Smooth muscle cell of the brain vasculature (primary cell): ENCODE data around the gene DPP6.
"Not testable (repeated sequence)": the region's sequence is repeated elsewhere in the genome, so short reads cannot be mapped to it uniquely, and the experiment has no call there.

ENCODE experiments used
- DNase-seq: peaks from one replicate; pipeline ENCODE4 v3.0.0-alpha.2; 2012; ENCODE audit warnings: low read depth, low spot score

Gene DPP6

GRCh38 chr7:154072395-154073181, 20.4 kb downstream of the DPP6 start:
- not testable (repeated sequence) for DNase-seq

DNA sequence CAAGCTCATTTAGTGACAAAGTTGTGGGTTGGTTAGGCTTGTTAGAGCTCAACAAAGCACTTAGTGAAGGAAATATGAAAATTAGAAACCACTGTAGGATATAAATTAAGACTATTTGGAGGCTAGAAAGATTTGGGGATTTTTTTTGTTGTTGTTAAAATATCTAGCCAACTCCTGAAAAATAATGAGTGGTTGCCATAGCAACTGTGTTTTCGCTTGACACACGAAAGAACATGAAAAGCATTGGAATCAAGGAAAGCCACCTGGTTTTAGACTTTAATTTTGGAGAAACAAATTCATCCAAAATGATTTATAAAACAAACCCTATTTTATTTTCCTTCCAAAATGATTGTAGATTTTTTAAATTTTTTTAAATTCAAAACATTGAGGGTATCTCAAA, 26.3 kb downstream of the DPP6 start:
- not testable (repeated sequence) for DNase-seq

DNA sequence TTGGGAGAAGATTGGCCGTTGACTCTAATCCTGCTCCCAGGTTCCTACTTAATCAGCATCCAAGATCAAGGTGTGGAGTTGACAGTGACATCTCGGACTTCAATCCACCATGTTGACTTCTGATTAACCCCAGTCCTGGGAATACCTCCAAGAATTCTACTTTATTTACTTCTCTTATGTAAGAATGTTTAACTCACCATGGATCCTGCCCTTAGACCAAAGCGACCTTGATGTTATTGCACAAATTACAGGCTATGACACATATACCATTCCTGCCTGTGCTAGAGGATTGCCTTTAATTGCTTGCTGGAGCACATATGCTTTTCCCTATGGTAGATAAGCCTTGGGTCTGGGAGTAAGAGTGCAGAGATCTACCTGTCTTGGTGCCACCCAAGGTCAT, 28.1 kb downstream of the DPP6 start:
- not testable (repeated sequence) for DNase-seq

GRCh38 chr7:154087037-154087725, 35.0 kb downstream of the DPP6 start:
- DNase-seq: not testable (repeated sequence)

GRCh38 chr7:154092093-154092492, 39.9 kb downstream of the DPP6 start:
- DNase-seq: not testable (repeated sequence)

- DNase-seq: not testable (repeated sequence)
Measured at GRCh38 chr7:154095201-154095600, 43.0 kb downstream of the DPP6 start.

- not testable (repeated sequence) for DNase-seq
Measured at GRCh38 chr7:154105063-154105462, 52.9 kb downstream of the DPP6 start.

GRCh38 chr7:154109615-154110014, 57.4 kb downstream of the DPP6 start:
- not testable (repeated sequence) for DNase-seq

- not testable (repeated sequence) for DNase-seq
Measured at GRCh38 chr7:154113732-154114351, 61.6 kb downstream of the DPP6 start.

- not testable (repeated sequence) for DNase-seq
Measured at GRCh38 chr7:154117411-154118390, 65.5 kb downstream of the DPP6 start.

- not testable (repeated sequence) for DNase-seq
Measured at GRCh38 chr7:154120825-154121224, 68.6 kb downstream of the DPP6 start.

- not testable (repeated sequence) for DNase-seq
Measured at GRCh38 chr7:154122720-154123119, 70.5 kb downstream of the DPP6 start.

DNA sequence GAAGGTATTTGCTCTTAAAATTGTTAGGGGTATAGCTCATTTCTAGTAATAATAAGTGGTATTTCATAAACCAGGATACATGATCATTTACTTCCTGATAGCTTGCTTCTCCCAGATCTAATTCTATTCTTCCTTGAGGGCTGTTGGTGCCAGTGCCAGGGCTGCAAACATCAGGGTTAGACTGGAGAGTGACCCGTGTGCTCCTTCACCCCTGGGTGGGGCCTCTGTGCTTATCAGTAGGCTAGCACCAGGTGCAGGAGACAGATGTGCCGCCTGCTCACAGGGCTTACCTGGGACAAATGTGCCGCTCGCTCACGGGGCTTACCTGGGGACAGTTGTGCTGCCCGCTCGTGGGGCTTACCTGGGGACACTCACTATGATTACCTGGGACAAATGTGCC, 71.2 kb downstream of the DPP6 start:
- DNase-seq: not testable (repeated sequence)

DNA sequence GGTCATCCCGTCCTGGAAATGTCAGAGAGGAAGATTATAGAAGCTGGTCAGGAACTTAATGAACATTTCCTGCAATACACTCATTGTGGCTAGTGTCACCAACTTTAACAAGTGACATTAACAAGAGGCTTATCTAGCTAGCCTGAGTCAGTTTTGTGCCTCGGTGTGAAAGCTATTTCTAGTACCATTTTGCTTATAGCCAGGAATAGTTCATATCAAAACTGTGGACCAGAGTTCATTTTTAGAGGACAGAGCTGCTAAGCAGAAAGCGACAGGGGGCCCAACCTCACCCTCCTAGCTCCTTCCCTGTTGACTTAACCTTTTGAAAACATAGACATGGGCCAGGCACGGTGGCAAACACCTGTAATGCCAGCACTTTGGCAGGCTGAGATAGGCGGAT, 76.9 kb downstream of the DPP6 start:
- not testable (repeated sequence) for DNase-seq

GRCh38 chr7:154132617-154133016, 80.4 kb downstream of the DPP6 start:
- DNase-seq: not testable (repeated sequence)

DNA sequence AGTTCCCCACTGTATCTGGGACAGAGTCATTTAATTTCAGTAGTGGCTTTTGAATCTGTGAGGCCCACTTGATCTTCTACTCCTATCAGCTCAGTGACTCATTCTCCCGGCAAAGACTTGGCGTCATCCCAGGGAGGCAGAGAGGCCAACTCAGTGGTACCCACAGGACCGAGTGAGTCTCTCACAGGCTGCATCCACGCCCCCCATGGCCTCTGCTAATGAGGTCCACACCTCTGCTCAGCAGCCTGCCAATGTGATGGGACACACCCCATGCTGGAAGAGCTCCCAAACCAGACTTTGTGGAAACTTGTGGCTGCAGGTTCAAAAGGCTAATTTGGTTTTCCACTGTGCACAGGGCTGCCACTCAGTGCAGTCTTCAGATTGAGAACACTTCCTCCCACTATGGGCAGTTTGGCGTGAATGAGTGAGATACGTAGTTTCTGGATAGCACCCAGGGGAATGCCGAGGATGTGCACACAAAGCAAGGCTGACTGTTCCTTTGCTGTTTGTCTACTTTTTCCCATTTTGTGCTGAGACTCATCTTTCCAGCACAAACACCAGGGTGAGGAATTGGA, 81.6 kb downstream of the DPP6 start:
- not testable (repeated sequence) for DNase-seq

DNA sequence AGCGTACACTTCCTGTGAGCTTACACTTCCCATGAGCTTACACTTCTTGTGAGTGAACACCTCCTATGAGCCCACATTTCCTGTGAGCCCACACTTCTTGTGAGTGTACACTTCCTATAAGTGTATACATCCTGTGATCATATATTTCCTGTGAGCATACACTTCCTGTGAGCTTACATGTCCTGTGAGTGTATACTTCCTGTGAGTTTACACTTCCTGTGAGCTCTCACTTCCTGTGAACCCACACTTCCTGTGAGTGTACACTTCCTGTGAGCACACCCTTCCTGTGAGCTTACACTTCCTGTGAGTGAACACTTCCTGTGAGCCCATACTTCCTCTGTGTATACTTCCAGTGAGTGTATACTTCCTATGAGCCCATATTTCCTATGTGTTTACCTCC, 82.5 kb downstream of the DPP6 start:
- DNase-seq: not testable (repeated sequence)

DNA sequence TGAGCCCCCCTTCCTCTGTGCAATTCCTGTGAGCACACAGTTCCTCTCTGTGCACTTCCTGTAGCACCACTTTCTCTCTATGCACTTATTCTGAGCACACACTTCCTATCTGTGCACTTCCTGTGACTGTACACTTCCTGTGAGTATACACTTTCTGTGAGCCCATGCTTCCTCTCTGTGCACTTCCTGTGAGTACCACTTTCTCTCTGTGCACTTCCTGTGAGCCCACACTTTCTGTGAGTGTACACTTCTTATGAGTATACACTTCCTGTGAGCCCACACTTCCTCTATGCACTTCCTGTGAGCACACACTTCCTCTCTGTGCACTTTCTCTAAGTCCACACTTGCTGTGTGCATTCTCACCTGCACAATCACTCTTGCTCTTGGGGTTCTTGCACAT, 83.4 kb downstream of the DPP6 start:
- not testable (repeated sequence) for DNase-seq

DNA sequence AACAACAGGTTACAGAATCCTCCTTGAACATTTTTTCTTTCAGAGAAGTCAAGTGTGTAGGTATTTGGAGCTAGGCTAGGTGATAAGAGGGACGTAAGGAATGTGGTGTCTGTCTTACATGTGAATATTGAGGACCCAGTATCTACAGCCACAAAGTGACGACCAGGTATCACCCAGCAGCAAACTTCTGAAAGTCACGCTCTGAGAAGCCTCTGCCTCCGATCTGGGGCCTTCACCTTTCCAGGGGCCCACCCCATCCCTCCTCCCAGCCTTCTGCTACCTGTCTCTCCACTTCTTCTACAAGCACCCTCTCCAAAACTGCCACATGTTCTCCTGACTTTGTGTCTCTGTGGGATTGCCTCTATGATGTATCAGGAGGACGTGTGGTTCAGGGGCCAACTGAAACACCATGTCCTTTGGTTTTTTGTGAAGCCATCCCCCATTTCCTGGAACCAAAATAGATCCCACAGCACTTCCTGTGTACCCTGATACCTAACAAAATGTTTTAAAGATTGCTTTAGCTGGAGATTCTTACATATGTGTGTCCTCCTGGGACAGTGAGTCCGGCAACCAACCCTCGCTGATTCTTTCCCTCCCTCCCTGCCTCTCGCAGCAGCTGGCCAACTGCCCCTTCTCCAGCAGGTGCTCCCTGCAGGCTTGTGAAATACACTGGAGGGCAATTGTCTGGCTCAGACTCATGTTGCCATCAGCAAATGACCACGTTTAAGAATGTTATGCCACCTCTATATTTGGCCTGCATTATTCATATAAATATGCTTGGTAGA, 93.9 kb downstream of the DPP6 start:
- not testable (repeated sequence) for DNase-seq

DNA sequence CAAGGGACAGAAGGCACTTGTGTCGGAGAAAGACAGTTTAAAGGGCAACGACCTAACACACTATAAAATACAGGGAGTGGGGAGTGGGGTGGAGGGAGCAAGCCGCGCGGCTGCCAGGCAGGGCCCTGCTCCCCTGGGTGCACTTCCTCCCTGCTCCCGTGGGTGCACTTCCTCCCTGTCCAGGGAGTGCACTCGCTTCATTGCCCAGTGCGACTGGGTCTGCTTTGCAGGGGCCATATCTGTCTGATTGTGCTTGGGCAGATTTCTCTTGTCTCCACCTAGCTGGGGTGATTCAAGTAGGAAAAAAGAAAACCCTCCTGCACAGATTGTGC, 94.5 kb downstream of the DPP6 start:
- not testable (repeated sequence) for DNase-seq
